HUES64 (cell line): Measurements from ENCODE around the gene HIC1.
A peak's percentile ranks its signal among the peaks of the same experiment; 100 is the strongest.

ENCODE experiments used
- H3K27ac ChIP-seq: 2 replicates; pipeline ENCODE4 v1.7.0; 2013; ENCODE audit warnings: low read depth, low read length, inconsistent platforms
- H3K27me3 ChIP-seq: 2 replicates; pipeline ENCODE4 v1.6.1; 2013; ENCODE audit warnings: mild to moderate bottlenecking, low read length; ENCODE audit not compliant: insufficient read depth
- H3K36me3 ChIP-seq: 2 replicates; pipeline ENCODE4 v1.6.1; 2013; ENCODE audit warnings: mild to moderate bottlenecking, low read length; ENCODE audit not compliant: insufficient read depth
- H3K4me1 ChIP-seq: 2 replicates; pipeline ENCODE4 v1.6.1; 2013; ENCODE audit warnings: mild to moderate bottlenecking, low read length, moderate library complexity; ENCODE audit not compliant: insufficient read depth
- H3K4me3 ChIP-seq: 2 replicates; pipeline ENCODE4 v1.5.1; 2013; ENCODE audit warnings: mild to moderate bottlenecking, low read length, moderate library complexity
- H3K9ac ChIP-seq: 2 replicates; pipeline ENCODE4 v1.6.1; 2013; ENCODE audit warnings: mild to moderate bottlenecking, low read depth, low read length
- H3K9me3 ChIP-seq: 2 replicates; pipeline ENCODE4 v1.6.1; 2013; ENCODE audit warnings: low read depth, low read length; ENCODE audit not compliant: insufficient read depth
- WGBS: fragments of 150-250, 120-280 bp; methylation state at CpG from one replicate; pipeline ENCODE4 v1.1.7; 2013; ENCODE audit warnings: missing lambda C conversion rate; 5-methylcytosine and 5-hydroxymethylcytosine counted together

The HIC1 gene

GRCh38 chr17:2058586-2059546 is 4.0 kb downstream of the HIC1 start:
- H3K36me3 ChIP-seq, result no peaks in the 10 kb centered on the region; the same call in 1 of the 2 replicates
- H3K9ac ChIP-seq, result no peak overlapping the region
- H3K9me3 ChIP-seq, result no peaks in the 10 kb centered on the region
- no peak overlapping the region for H3K27ac ChIP-seq
- H3K4me1 ChIP-seq, result peaks cover 11% of the 10 kb centered on the region
- WGBS, result 46% methylated on average over 68 of the region's 78 CpGs
- peak overlapping the region; percentile 40 for H3K4me3 ChIP-seq
- H3K27me3 ChIP-seq, result peaks cover 75% of the 10 kb centered on the region

GRCh38 chr17:2059547-2060384 is 4.9 kb downstream of the HIC1 start:
- H3K36me3 ChIP-seq, result no peaks in the 10 kb centered on the region; the same call in 1 of the 2 replicates
- 86% methylated on average over 21 of the region's 21 CpGs for WGBS
- no peaks in the 10 kb centered on the region for H3K9me3 ChIP-seq
- peaks cover 66% of the 10 kb centered on the region for H3K27me3 ChIP-seq
- peaks cover 11% of the 10 kb centered on the region for H3K4me1 ChIP-seq
- H3K4me3 ChIP-seq, result peak overlapping the region; percentile 26; the same call in 1 of the 2 replicates
- no peak overlapping the region for H3K9ac ChIP-seq
- no peak overlapping the region for H3K27ac ChIP-seq

- WGBS, result 89% methylated on average over 6 of the region's 6 CpGs
- no peak overlapping the region for H3K9ac ChIP-seq
Observed at GRCh38 chr17:2060385-2060658, 5.4 kb downstream of the HIC1 start.

GRCh38 chr17:2060681-2061440 is 6.0 kb downstream of the HIC1 start:
- peaks cover 11% of the 10 kb centered on the region for H3K4me1 ChIP-seq
- WGBS, result 93% methylated on average over 21 of the region's 21 CpGs
- H3K27me3 ChIP-seq, result peaks cover 55% of the 10 kb centered on the region
- no peak overlapping the region for H3K27ac ChIP-seq
- H3K36me3 ChIP-seq, result no peaks in the 10 kb centered on the region; the same call in 1 of the 2 replicates
- H3K9me3 ChIP-seq, result no peaks in the 10 kb centered on the region
- H3K9ac ChIP-seq, result no peak overlapping the region
- no peak overlapping the region for H3K4me3 ChIP-seq

More at GRCh38 chr17:2060385-2060658, 5.4 kb downstream of the HIC1 start:
- Histone ChIP-seq H3K27ac (no peak overlapping the region), H3K36me3 (no peaks in the 10 kb centered on the region; the same call in 1 of the 2 replicates), H3K4me3 (no peak overlapping the region), H3K9me3 (no peaks in the 10 kb centered on the region), H3K4me1 (peaks cover 11% of the 10 kb centered on the region), H3K27me3 (peaks cover 60% of the 10 kb centered on the region)

- Histone ChIP-seq H3K27me3 (peaks cover 48% of the 10 kb centered on the region), H3K4me3 (no peak overlapping the region), H3K9me3 (no peaks in the 10 kb centered on the region), H3K36me3 (no peaks in the 10 kb centered on the region; the same call in 1 of the 2 replicates), H3K4me1 (peaks cover 11% of the 10 kb centered on the region), H3K9ac (no peak overlapping the region), H3K27ac (no peak overlapping the region)
- WGBS, result 90% methylated on average over 17 of the region's 17 CpGs
Observed at GRCh38 chr17:2061441-2061958, 6.6 kb downstream of the HIC1 start.

GRCh38 chr17:2062571-2063183 is 7.8 kb downstream of the HIC1 start:
- WGBS, result 41% methylated on average over 11 of the region's 11 CpGs
- Histone ChIP-seq H3K4me3 (no peak overlapping the region; the same call in 1 of the 2 replicates), H3K4me1 (peaks cover 11% of the 10 kb centered on the region), H3K9me3 (no peaks in the 10 kb centered on the region), H3K27ac (no peak overlapping the region), H3K36me3 (no peaks in the 10 kb centered on the region; the same call in 1 of the 2 replicates), H3K9ac (no peak overlapping the region), H3K27me3 (peaks cover 36% of the 10 kb centered on the region)

- Histone ChIP-seq H3K27ac (no peak overlapping the region), H3K4me3 (no peak overlapping the region), H3K27me3 (peaks cover 28% of the 10 kb centered on the region), H3K9ac (no peak overlapping the region), H3K4me1 (peaks cover 11% of the 10 kb centered on the region), H3K9me3 (no peaks in the 10 kb centered on the region), H3K36me3 (peaks cover under 1% of the 10 kb centered on the region; the same call in 1 of the 2 replicates)
- WGBS, result 85% methylated on average over 16 of the region's 16 CpGs
Observed at GRCh38 chr17:2063261-2064146, 8.6 kb downstream of the HIC1 start.

GRCh38 chr17:2064147-2064489 is 9.2 kb downstream of the HIC1 start:
- Histone ChIP-seq H3K27ac (no peak overlapping the region), H3K4me3 (no peak overlapping the region), H3K36me3 (peaks cover 3% of the 10 kb centered on the region; the same call in 1 of the 2 replicates), H3K4me1 (peaks cover 11% of the 10 kb centered on the region), H3K9me3 (no peaks in the 10 kb centered on the region), H3K9ac (no peak overlapping the region), H3K27me3 (peaks cover 22% of the 10 kb centered on the region)
- WGBS, result 85% methylated on average over 5 of the region's 5 CpGs

- Histone ChIP-seq H3K4me3 (no peak overlapping the region), H3K9ac (no peak overlapping the region), H3K27ac (no peak overlapping the region), H3K27me3 (peaks cover 18% of the 10 kb centered on the region), H3K4me1 (peaks cover 11% of the 10 kb centered on the region), H3K9me3 (no peaks in the 10 kb centered on the region), H3K36me3 (peaks cover 3% of the 10 kb centered on the region; the same call in 1 of the 2 replicates)
- WGBS, result 91% methylated on average over 6 of the region's 6 CpGs
Observed at GRCh38 chr17:2064520-2064971, 9.6 kb downstream of the HIC1 start.
